Stimulated activated naive CD8-positive, alpha-beta T cell treated with anti-CD3 and anti-CD28 coated beads, Interleukin-15, Interleukin-2, amounts not matched to agents 100 ng/mL and 50 ng/mL, for 24 hours (primary cell): ENCODE data around the gene ZC3HAV1.
"Not testable (repeated sequence)": the region's sequence is repeated elsewhere in the genome, so short reads cannot be mapped to it uniquely, and the experiment has no call there.

ENCODE experiments used
- H3K27ac Mint-ChIP-seq: one replicate; pipeline ENCODE4 v1.8.0; 2021; ENCODE audit warnings: mild to moderate bottlenecking, mixed read lengths
- H3K27me3 Mint-ChIP-seq: one replicate; pipeline ENCODE4 v1.8.0; 2021; ENCODE audit warnings: mixed read lengths
- H3K36me3 Mint-ChIP-seq: one replicate; pipeline ENCODE4 v1.8.0; 2021; ENCODE audit warnings: low read depth, mixed read lengths
- H3K4me1 Mint-ChIP-seq: one replicate; pipeline ENCODE4 v1.8.0; 2021; ENCODE audit warnings: low read depth, mixed read lengths
- H3K4me3 Mint-ChIP-seq: one replicate; pipeline ENCODE4 v1.8.0; 2021; ENCODE audit warnings: mild to moderate bottlenecking, mixed read lengths
- H3K9me3 Mint-ChIP-seq: one replicate; pipeline ENCODE4 v1.8.0; 2021; ENCODE audit warnings: mixed read lengths

The ZC3HAV1 gene

GRCh38 chr7:139081584-139081983, 27.9 kb downstream of the ZC3HAV1 start:
- peak overlapping the region; percentile 4 for H3K4me3 Mint-ChIP-seq

DNA sequence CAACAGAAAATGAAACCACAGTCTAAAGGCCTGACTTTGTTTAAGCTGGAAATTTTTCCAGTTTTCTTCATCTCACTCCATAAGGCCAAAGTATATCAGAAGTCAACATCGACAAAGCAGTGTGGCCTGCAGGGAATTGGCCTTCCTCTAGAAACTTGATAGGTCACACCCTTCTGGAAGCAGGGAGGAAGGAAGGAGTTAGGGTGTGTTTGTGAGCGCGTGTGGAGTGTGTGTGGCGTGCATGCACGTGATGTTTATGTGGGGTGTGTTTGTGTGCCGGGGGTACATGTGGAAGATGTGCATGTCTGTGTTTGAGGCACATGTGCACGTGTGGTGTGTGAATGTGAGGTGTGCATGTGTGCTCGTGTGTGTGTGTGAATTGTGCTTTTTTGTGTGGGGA, 28.6 kb downstream of the ZC3HAV1 start:
- H3K27me3 Mint-ChIP-seq: no peaks in the 10 kb centered on the region
- peak overlapping the region; percentile 30 for H3K4me3 Mint-ChIP-seq
- no peaks in the 10 kb centered on the region for H3K9me3 Mint-ChIP-seq
- H3K4me1 Mint-ChIP-seq: peaks cover 75% of the 10 kb centered on the region
- H3K36me3 Mint-ChIP-seq: peaks cover 97% of the 10 kb centered on the region
- peak overlapping the region; percentile 91 for H3K27ac Mint-ChIP-seq

More at GRCh38 chr7:139081584-139081983, 27.9 kb downstream of the ZC3HAV1 start:
- Mint-ChIP-seq H3K9me3 (peaks cover 1% of the 10 kb centered on the region), H3K36me3 (peaks cover 97% of the 10 kb centered on the region), H3K4me1 (peaks cover 82% of the 10 kb centered on the region), H3K27ac (peak overlapping the region; percentile 91), H3K27me3 (no peaks in the 10 kb centered on the region)

GRCh38 chr7:139079861-139080260, 29.7 kb downstream of the ZC3HAV1 start:
- Mint-ChIP-seq H3K4me1 (peaks cover 71% of the 10 kb centered on the region), H3K4me3 (no peak overlapping the region), H3K36me3 (peaks cover 92% of the 10 kb centered on the region), H3K9me3 (no peaks in the 10 kb centered on the region), H3K27me3 (no peaks in the 10 kb centered on the region), H3K27ac (peak overlapping the region; percentile 59)

DNA sequence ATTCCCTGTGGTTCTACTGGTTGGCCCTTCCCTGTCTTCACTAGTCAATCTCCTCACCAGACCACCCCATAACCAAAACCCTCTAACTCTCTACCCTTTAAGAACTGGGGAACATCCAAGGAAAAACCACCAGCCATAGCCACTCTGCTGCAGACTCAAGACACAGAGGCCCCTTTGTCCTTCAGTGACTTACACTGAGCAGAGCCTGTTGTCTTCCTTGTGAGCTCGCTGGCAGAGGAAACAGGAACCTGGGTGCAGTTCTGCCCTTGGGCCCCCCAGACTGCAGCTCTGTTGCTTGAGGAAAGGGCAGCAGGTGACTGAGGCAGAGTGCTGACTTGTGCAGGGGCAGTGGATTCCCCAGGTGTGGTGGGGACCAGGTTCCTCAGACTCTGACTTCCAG, 30.6 kb downstream of the ZC3HAV1 start:
- Mint-ChIP-seq H3K4me3 (no peak overlapping the region), H3K27ac (peak overlapping the region; percentile 87), H3K27me3 (no peaks in the 10 kb centered on the region), H3K36me3 (peaks cover 88% of the 10 kb centered on the region), H3K9me3 (no peaks in the 10 kb centered on the region), H3K4me1 (peaks cover 69% of the 10 kb centered on the region)

DNA sequence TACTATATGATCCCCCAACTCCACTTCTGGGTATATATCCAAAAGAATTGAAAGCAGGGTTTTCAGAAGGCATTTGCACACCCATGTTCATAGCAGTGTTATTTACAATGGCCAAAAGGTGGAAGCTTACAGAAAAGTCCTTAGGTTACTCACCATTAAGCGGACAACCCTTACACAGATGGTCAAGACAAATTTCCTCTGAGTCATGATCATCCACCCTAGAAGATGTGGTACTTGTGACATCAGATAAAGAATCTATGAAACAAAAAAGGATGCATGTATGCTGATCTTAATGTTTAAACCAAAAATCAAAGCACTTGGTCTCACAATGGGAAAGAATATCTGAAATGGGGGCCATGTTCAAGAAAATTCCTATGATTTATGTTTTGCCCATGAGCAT, 31.1 kb downstream of the ZC3HAV1 start:
- Mint-ChIP-seq H3K27ac (peak overlapping the region; percentile 87), H3K9me3 (no peaks in the 10 kb centered on the region), H3K27me3 (no peaks in the 10 kb centered on the region), H3K36me3 (peaks cover 88% of the 10 kb centered on the region), H3K4me3 (no peak overlapping the region), H3K4me1 (peaks cover 68% of the 10 kb centered on the region)

- not testable (repeated sequence) for H3K4me3 Mint-ChIP-seq, H3K9me3 Mint-ChIP-seq, H3K27me3 Mint-ChIP-seq
- peaks cover 67% of the 10 kb centered on the region for H3K4me1 Mint-ChIP-seq
- H3K36me3 Mint-ChIP-seq: peaks cover 83% of the 10 kb centered on the region
- peak overlapping the region; percentile 6 for H3K27ac Mint-ChIP-seq
Measured at GRCh38 chr7:139077706-139078105, 31.8 kb downstream of the ZC3HAV1 start.

DNA sequence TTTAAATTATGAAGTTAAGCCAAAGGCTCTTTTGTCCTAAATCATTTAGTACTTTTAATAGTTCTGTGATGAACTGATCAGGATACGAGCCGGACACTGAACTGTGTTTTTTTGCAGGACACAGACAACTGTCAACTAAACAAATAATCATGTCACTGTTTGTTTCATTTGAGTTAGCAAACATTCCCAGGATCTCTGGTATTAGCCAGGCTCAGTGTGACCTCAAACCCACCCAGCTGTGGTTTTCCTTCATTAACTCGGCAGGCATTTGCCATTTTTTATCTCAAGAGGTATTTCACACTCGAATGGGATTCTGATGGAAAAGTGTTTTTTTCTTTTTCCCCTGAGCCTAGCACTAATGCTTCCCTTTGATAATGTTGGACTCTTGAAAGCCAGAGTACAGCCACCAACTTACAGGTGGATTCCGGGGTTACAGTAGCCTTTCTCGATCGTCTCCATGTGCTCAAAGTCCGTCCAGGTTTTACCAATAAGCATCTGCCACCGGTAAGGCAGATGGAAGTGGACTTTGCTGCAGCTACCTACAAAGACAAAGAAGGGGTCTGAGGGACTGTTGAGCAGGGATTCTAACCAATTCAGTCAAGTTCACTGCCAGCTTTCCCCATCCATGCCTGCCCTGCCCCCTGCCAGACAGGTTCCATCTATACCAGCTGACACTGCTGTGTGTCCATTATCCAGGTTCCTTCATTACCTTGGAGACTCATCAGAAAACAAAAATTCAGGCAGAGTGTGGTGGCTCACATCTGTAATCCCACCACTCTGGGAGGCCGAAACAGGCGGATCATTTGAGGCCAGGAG, 33.4 kb downstream of the ZC3HAV1 start:
- Mint-ChIP-seq H3K36me3 (peaks cover 83% of the 10 kb centered on the region), H3K4me3 (no peak overlapping the region), H3K9me3 (no peaks in the 10 kb centered on the region), H3K27me3 (no peaks in the 10 kb centered on the region), H3K27ac (peak overlapping the region; percentile 47), H3K4me1 (peaks cover 67% of the 10 kb centered on the region)

GRCh38 chr7:139075031-139075652, 34.4 kb downstream of the ZC3HAV1 start:
- Mint-ChIP-seq H3K36me3 (peaks cover 77% of the 10 kb centered on the region), H3K9me3 (no peaks in the 10 kb centered on the region), H3K4me3 (peak overlapping the region; percentile 10), H3K4me1 (peaks cover 57% of the 10 kb centered on the region), H3K27ac (peak overlapping the region; percentile 67), H3K27me3 (no peaks in the 10 kb centered on the region)

- peaks cover 45% of the 10 kb centered on the region for H3K4me1 Mint-ChIP-seq
- H3K27me3 Mint-ChIP-seq: no peaks in the 10 kb centered on the region
- H3K9me3 Mint-ChIP-seq: no peaks in the 10 kb centered on the region
- H3K36me3 Mint-ChIP-seq: peaks cover 74% of the 10 kb centered on the region
- peak overlapping the region; percentile 10 for H3K4me3 Mint-ChIP-seq
- H3K27ac Mint-ChIP-seq: peak overlapping the region; percentile 75
Measured at GRCh38 chr7:139072796-139073195, 36.7 kb downstream of the ZC3HAV1 start.

DNA sequence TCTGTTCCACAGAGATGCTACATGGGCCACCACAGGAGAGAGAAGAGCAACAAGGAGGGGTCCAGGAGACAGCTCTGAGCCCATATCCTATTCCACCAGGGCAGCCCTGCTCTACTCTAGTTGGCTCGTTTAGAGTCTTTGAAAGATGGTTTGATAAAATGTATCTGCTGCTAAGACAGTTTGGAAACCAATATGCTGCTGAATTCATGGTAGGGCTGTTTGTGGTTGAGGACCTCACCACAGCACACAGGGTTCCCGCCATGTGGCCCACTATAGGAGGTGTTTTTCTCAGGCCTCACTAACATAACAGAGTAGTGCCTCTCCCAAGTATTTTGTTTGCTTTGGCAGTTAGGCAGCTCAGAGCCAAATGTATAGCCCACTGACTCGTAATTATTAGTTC, 37.8 kb downstream of the ZC3HAV1 start:
- Mint-ChIP-seq H3K9me3 (no peaks in the 10 kb centered on the region), H3K36me3 (peaks cover 75% of the 10 kb centered on the region), H3K27me3 (no peaks in the 10 kb centered on the region), H3K4me3 (no peak overlapping the region), H3K4me1 (peaks cover 45% of the 10 kb centered on the region), H3K27ac (peak overlapping the region; percentile 75)

GRCh38 chr7:139068544-139069399, 40.7 kb downstream of the ZC3HAV1 start:
- Mint-ChIP-seq H3K36me3 (peaks cover 84% of the 10 kb centered on the region), H3K4me1 (peaks cover 34% of the 10 kb centered on the region), H3K27ac (peak overlapping the region; percentile 43)

DNA sequence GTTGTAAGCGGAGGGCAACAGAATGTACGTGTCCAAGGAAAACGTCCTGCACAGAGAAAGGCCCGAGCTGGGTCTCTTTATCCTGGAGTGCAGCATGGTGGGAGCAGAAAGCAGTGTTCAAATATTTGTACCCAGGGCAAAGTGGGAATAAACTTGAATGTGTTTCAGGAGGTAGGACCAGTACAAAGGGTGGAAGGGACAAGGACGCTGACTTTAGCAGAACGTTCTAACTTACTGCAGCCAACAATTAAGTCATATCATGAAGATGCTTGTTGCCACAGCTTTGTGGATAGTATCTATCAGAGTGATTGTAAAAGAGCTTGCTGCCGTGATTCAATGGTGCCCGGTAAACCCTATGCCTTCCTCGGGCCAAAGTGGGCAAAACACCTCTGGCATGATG, 43.2 kb downstream of the ZC3HAV1 start:
- H3K27ac Mint-ChIP-seq: peak overlapping the region; percentile 21
- H3K36me3 Mint-ChIP-seq: peaks cover 87% of the 10 kb centered on the region
- peaks cover 32% of the 10 kb centered on the region for H3K4me1 Mint-ChIP-seq
- no peak overlapping the region for H3K4me3 Mint-ChIP-seq
- no peaks in the 10 kb centered on the region for H3K9me3 Mint-ChIP-seq
- no peaks in the 10 kb centered on the region for H3K27me3 Mint-ChIP-seq

More at GRCh38 chr7:139068544-139069399, 40.7 kb downstream of the ZC3HAV1 start:
- Mint-ChIP-seq H3K4me3 (no peak overlapping the region), H3K27me3 (no peaks in the 10 kb centered on the region), H3K9me3 (no peaks in the 10 kb centered on the region)

GRCh38 chr7:139065323-139065722, 44.2 kb downstream of the ZC3HAV1 start:
- peaks cover 39% of the 10 kb centered on the region for H3K4me1 Mint-ChIP-seq
- H3K36me3 Mint-ChIP-seq: peaks cover 91% of the 10 kb centered on the region
- no peaks in the 10 kb centered on the region for H3K9me3 Mint-ChIP-seq
- H3K27me3 Mint-ChIP-seq: no peaks in the 10 kb centered on the region
- no peak overlapping the region for H3K4me3 Mint-ChIP-seq
- H3K27ac Mint-ChIP-seq: no peak overlapping the region

DNA sequence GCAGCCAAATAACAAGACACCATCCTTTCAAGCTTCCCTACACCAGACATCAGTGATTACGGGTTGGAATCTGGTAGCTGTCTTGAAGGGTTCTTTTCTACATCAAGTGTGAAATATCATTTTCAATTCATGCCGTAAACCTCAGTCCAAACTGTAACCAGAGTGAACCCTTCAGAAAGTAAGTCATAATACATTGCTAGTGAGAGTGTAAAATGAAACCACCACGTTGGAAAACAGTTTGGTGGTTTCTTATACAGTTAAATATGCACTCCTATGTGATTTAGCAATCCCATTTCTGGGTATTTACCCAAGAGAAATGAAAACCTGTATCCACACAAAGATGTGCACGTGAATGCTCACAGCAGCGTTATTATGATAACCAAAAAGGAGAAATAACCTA, 48.1 kb downstream of the ZC3HAV1 start:
- peaks cover 90% of the 10 kb centered on the region for H3K36me3 Mint-ChIP-seq
- peaks cover 59% of the 10 kb centered on the region for H3K4me1 Mint-ChIP-seq
- no peaks in the 10 kb centered on the region for H3K9me3 Mint-ChIP-seq
- H3K27ac Mint-ChIP-seq: peak overlapping the region; percentile 72
- H3K27me3 Mint-ChIP-seq: no peaks in the 10 kb centered on the region
- H3K4me3 Mint-ChIP-seq: no peak overlapping the region
